AG09309 (cell line): ENCODE results near the gene SART3.
"Not testable (repeated sequence)": the region's sequence is repeated elsewhere in the genome, so short reads cannot be mapped to it uniquely, and the experiment has no call there.

Source experiments
- DNase-seq: peaks from one replicate; pipeline ENCODE4 v3.0.0-alpha.2; 2010; ENCODE audit warnings: low read depth
- H3K4me3 ChIP-seq: 2 replicates; pipeline ENCODE4 v1.5.1; 2011; ENCODE audit warnings: mild to moderate bottlenecking, low read depth, low read length, moderate library complexity; ENCODE audit not compliant: control insufficient read depth
- TF ChIP-seq, protein P1 (sequence below): IDR thresholded peaks from 2 replicates; pipeline ENCODE4 v1.5.1; 2011; ENCODE audit warnings: mild to moderate bottlenecking, low read depth, low read length, inconsistent platforms; ENCODE audit not compliant: insufficient read depth, control insufficient read depth; ENCODE audit errors: missing control alignments

SART3 gene

DNA sequence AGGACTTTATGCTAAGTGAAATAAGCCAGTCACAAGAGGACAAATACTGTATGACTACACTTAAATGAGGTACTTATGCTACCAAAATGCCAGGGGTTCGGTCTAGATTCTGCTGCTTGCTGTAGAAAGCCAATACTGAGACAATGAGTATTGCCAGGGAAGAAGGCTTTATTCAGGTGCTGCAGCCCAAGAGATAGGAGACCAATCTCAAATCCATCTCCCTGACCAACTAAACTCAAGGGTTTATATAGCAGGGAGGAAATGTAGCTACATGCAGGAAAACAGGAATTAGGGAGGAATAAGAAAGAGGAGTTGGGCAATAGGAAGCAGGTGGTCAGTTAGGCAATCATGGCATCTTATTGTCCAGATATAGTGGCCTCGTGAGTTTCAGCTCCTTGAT is 58.1 kb downstream of the SART3 start:
- DNase-seq: no peak
- no peak overlapping the region for H3K4me3 ChIP-seq
- TF ChIP-seq, protein P1, sequence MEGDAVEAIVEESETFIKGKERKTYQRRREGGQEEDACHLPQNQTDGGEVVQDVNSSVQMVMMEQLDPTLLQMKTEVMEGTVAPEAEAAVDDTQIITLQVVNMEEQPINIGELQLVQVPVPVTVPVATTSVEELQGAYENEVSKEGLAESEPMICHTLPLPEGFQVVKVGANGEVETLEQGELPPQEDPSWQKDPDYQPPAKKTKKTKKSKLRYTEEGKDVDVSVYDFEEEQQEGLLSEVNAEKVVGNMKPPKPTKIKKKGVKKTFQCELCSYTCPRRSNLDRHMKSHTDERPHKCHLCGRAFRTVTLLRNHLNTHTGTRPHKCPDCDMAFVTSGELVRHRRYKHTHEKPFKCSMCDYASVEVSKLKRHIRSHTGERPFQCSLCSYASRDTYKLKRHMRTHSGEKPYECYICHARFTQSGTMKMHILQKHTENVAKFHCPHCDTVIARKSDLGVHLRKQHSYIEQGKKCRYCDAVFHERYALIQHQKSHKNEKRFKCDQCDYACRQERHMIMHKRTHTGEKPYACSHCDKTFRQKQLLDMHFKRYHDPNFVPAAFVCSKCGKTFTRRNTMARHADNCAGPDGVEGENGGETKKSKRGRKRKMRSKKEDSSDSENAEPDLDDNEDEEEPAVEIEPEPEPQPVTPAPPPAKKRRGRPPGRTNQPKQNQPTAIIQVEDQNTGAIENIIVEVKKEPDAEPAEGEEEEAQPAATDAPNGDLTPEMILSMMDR: no peak

DNA sequence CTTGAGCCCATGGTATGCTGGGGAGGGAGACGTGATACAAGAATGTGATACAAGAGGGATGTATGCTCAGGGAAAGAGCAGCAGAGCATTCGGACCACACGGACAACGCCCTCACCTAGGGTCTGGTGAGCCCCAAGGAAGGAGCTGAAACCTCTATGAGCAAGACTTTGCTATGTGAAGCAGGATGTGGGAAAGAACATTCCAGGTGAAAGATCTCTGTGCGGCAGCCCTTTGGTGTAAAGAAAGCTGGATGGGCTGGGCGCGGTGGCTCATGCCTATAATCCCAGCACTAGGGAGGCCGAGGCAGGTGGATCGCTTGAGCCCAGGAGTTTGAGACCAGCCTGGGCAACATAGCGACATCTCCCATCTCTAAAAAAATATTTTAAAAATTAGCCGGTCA is 62.8 kb downstream of the SART3 start:
- DNase-seq: no peak
- H3K4me3 ChIP-seq: no peak overlapping the region
- TF ChIP-seq, protein P1: no peak

DNA sequence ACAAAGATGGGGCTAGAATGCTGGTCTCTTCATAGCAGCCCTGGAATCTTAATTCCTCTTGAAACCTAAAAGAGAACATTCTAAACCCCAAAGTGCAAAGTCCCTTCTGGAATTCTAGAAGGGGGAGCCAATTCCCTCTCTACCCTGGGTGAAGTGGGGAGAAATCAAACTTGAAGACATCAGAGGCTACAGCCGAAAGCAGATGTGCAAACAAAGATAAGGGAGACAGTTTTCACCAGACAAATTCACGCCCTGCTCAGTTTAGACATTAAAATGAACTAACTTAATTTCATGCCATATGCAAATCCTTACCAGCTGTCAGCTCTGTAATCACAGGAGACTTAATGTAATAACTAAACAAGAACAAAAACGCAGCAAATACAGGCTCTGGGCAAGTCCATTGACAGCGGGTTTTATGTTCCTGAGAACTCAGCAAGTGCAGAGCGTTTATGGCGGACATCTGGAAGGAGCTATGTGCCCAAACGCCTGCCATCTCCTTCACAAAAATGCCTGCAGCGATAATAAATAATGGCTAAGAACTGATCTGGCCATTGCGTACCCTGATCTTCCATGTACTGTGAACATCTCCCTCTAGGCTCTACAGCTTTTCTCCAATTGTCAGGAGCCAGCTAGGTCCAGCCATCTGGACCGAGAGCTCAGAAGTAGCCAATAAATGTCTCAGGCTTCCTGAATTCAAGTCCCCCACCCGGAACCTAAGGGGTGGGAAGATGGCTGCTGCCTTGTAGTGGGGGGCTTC is 65.0 kb downstream of the SART3 start:
- DNase-seq: no peak
- no peak overlapping the region for H3K4me3 ChIP-seq
- TF ChIP-seq, protein P1: no peak

DNA sequence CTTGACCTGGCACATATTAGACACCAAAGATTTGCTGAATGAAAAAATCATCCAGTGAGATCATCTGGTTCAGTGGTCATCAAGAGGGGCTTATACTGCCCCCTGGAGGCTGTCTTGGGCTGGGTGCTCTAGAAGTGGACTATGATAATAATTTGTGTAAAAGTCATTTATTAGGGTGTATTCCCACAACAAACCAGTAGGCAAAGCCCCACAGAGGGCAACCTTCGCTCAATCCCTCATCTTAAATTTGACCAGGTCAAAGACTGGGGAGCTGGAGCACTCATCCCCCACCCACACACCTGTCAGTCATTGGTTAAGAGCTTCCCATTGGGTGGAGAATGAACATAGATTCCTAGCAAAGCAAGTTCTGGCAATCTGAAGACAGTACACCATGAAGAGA is 65.9 kb downstream of the SART3 start:
- no peak overlapping the region for H3K4me3 ChIP-seq
- DNase-seq: no peak
- TF ChIP-seq, protein P1: peak; percentile 60

DNA sequence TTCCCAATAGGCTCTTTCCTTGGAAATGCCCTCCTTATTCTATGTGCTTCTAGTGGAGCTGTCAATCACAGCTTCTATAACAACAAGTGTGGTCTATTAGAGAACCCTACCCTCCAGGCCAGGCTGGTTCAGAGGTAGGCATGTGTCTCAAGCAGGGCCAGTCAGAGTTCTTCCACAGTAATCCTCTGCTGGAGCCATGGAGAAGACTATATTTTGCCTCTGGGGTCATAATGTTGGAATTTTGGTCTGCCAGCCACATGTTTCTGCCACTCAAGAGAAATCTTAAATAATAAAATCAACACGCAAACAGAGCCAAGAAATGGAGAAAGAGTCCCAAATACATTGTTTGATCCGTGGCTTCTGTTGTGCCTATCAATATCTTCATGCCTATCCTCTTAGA is 69.7 kb downstream of the SART3 start:
- TF ChIP-seq, protein P1: no peak
- DNase-seq: no peak
- no peak overlapping the region for H3K4me3 ChIP-seq

DNA sequence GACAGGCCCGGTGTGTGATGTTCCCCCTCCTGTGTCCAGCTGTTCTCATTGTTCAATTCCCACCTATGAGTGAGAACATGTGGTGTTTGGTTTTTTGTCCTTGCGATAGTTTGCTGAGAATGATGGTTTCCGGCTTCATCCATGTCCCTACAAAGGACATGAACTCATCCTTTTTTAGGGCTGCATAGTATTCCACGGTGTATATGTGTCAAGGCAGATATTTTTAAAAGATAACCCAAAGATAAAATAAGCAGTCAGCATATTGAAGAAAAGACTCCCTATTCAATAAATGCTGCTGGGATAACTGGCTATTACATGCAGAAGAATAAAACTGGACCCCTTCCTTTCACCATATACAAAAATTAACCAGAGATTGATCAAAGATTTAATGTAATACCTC is 73.9 kb downstream of the SART3 start:
- not testable (repeated sequence) for H3K4me3 ChIP-seq, DNase-seq

DNA sequence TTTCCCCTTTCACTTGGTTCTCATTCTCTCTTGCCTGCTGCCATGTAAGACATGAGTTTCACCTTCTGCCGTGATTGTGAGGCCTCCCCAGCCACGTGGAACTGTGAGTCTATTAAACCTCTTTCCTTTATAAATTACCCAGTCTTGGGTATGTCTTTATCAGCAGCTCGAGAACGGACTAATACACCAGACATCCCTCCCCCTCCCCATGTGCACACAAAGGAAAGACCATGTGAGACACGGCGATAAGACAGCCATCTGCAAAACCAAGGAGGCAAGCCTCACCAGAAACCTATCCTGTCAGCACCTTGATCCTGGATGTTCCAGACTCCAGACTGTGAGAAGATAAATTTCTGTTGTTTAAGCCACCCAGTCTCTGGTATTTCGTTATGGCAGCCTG is 75.6 kb downstream of the SART3 start:
- not testable (repeated sequence) for DNase-seq, H3K4me3 ChIP-seq

DNA sequence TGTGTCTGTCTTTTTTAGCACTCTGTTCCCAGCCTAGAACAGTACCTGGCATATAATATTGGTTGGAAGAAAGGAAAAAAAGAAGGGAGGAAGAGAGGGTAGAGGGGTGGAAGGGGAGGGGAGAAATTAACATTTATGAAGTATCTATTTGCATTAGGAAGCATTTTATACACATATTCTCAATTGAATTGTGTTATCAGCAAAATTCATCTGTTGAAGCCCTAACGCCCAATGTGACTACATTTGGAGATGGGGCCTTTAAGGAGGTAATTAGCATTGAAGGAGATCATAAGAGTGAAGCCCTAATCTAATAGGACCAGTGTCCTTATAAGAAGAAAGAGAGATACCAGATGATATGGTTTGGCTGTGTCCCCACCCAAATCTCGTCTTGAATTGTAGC is 76.1 kb downstream of the SART3 start:
- no peak overlapping the region for H3K4me3 ChIP-seq
- TF ChIP-seq, protein P1: no peak
- DNase-seq: no peak
